Midbrain (tissue), 1 donor: ENCODE data around the gene IER5.

Experiments used
- DNase-seq: peaks from one replicate; lab custom pipeline; 2025; lab: John Stamatoyannopoulos, UW

Gene IER5

DNA sequence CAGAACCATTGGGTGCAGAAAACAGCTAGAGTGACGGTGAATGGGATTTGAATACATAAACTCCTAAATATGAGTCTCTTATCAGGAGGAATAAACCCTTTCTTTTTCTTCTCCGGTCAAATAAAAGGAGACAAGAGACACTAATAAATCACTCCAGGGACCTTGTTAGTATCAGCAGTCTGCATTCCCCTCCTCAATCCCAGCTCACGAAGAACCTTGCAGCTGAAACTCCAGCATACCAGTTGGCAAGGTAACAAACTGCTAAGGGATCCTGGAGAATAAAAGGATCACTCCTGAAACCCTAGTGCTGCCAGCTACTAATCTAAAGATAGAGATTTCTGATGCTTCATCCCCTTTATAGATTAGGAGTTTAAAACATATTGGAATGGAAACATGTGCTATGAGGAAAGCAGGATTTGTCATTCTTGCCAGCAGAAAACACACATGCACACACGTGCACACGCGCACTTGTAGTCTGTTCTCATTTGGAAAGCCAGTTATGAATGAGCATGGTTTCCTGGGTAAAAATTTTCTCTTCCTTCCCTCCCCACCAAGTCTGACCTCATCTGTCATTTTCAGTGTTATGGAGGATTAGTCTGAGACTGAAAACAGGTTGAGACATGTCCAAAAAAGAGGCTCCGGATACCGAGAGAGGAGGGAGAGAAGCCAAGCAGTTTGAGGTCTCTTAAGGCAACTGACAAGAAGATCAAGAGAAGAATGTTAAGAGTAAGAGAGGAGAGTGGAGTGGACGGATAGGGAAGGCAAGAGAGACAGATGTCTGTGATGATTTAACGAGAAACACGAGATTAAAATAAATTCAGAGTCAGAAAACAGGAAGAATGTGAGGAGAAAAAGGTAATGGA, 10.9 kb downstream of the IER5 start:
- DNase-seq = no peak

DNA sequence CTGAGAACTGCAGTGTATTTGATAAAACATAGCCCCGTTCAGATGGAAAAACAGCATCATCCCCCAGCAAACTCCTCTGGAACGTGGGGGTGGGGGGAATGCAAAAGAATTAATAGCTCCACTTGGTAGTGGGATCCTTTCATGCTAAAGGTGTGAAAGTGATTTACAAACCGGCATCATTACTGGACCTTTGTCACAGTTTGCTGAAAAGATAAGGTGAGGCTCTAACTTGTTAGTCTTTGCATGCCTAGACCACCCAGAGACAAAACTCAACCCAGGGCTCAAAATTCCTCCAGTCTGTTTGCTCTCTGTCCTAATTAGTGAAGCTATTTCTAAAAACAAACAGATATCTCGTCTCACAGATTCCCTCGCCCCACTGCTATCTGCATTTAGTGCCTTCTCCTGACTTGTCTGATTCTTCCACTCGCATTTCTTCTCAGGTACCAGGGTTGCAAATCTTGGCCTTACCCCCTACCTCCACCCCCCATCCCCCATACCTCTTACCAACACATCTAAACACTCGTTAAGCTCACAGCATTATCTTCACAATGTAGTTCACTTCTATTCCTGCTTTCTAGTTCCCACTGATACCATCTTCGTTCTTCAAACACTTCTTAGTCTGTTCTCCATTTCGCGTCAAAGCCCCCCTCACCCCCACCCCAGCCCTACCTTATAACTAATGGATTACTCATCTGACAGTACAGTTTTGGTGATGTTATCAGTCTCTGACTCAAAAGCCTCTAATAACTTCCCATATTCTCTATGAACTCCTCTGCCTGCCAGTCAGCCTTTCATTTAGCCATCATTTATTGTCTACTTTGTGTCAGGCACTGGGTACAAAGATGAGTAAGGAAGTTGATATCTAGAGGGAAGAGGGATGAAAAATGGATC, 11.8 kb downstream of the IER5 start:
- no peak for DNase-seq

DNA sequence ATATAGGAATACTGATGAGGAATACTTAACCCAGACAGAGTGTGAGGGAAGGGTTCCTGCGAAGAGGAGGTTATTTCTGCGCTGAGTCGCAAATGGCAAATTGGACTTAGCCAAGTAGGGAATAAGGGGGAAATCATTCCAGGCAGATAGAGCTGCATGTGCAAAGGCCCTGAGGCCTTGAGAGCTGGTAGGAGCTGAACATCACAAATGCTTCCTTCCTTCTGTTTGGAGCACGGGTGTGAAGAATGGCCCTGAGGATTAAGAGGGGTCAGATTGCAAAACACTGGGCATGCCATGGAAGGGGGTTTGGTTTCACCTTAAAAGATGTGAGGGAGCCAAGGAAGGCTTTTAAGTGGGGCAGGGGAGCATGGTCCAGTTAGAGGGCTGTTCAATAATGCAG, 12.4 kb downstream of the IER5 start:
- no peak for DNase-seq

- no peak for DNase-seq
Observed at GRCh38 chr1:181101581-181102226, 13.2 kb downstream of the IER5 start.

DNA sequence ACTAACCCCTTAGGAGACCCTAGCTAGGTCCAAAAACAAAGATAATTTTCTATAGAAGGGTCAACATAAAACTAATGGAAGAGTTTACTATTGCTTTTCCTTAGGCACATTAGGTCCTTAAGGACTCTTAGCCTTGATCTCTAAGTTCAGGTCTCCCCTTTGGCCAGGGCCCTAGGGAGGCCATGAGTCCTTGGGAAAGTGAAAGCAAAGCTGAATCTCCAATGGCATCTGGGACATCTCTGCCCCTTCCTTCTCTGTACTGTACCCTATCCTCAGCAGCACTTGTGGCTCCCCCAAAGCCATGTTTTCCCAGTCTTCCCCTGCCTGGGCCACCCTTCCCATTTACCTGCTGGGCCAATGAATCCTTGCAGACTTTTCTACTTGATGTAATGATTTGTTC, 14.3 kb downstream of the IER5 start:
- no peak for DNase-seq

DNA sequence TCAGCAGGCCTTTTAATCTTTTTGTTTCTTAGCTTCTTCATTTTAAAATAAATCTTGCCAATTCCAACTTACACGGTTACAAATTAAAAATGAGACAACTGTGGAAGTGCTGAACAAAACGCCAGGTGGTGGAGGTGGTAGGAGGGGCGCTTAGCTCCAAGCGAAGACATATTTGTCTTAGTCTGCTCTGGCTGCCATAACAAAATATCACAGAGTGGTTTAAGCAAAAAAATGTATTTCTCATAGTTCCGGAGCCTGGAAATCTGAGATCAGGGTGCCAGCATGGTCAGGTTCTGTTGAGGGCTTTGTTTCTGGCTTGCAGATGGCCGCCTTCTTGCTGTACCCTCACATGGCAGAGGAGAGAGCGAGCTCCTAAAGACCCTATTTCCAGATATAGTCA, 14.9 kb downstream of the IER5 start:
- no peak for DNase-seq

DNA sequence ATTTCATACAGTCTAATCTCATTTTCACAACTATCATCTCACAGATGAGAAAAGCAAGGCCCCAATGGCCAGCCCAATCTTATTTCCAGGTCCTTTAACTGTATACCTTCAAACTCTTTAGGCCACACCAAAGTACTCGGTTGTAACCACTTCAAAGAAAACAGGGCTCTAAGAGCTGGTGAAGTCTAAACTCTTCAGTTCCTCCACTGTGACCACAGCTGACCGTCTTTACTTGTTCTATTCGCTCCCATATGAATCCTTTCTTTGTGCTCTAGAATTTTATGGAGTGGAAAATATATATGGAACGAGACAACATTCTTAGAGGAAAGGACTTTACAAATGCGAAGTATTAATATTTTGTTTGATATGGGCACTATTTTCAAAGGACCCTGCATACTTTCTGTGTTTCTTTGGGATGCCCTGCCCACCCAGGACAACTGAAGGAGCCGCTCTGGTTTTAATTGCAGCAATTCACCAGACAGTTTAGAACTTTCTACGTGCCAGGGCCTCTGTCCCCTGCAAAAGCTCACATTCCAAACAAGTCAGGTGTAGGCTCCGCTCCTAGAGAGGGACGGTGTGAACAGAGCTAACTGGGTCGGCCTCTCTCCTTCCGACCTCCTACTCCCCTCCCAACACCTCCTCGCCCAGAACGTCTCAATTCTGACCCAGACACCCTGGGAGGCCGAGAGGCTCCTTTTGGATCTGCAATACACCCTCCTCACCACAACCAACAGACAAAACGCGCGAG, 15.7 kb downstream of the IER5 start:
- DNase-seq = no peak

DNA sequence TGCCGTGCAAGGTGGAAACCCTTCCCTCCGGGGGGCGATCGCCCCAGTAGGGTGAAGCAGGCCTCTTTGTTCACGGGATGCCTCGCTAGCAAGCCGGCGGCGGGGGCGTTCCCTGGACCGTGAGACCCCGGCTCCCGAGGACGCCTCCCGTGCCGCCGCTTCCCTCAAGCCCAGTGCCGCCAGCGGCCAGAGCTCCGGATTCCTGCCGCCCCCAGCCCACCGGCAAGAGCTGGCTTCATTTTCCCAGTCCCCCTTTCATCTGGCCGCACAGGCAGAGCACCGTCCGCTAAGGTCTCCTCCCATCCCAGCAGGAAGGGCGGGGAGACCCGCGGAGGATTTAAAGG, 16.3 kb downstream of the IER5 start:
- DNase-seq = no peak

- peak; percentile 91 for DNase-seq
Observed at GRCh38 chr1:181105134-181106021, 16.9 kb downstream of the IER5 start.

- DNase-seq = no peak
Observed at GRCh38 chr1:181106022-181106312, 17.5 kb downstream of the IER5 start.

DNA sequence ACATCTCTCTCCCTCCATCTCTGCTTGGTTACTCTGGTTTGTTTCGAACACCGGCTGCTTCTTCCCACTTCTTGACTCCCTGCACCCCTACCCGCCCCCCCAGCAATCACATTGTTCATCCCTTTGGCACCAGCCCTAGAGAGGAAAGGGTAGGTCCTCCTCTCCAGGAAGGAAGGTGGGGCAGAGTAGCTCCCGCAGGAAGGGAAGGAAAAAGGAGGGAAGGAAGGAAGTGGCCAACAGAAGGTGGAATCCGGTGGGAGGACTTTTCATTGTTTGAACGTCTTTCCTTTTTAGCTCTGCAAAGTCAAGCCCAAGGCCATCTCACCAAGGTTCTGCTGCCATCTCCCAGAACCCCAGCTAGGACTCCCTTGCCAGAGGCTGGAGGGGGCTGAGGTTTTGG, 18.0 kb downstream of the IER5 start:
- DNase-seq = no peak

GRCh38 chr1:181107711-181108110, 19.2 kb downstream of the IER5 start:
- no peak for DNase-seq

GRCh38 chr1:181108304-181108867, 19.9 kb downstream of the IER5 start:
- no peak for DNase-seq

DNA sequence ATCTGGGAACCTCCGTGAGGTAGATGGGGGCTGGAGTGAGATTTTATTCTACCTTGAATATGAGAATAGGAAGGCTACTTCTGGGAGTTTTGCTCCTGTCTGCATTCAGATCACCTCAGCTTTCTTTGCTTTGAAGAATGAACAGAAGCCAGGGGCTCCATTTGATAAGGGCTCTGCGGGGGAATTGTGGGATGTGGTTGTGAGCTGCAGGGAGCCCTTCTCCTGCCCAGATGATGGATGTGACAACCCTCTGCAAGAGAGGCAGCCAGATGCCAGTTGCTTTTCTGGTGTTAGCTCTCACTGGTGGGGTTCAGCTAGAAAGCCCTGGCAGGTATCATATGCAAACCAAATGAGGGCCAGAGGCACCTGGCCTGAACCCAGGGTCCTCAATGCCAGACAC, 21.5 kb downstream of the IER5 start:
- DNase-seq = no peak

DNA sequence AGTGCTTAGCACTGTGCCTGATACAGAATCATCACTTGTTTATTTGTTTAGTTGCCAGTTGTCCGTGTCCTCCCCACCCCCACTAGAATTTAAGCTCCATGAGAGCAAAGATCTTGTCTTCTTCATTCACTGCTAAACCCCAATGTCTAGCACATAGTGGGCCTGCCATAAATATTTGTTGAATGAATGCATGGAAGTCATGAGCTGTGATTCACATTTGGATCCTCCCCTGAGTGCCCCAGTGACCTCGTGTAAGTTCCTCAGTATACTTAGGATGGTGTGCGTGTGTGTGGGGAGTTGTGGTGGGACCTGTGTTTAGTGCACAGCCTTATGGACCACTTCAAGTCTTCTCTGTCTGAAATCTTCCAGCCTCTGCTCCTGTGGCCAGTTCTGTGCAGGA, 23.1 kb downstream of the IER5 start:
- no peak for DNase-seq

- DNase-seq = no peak
Observed at GRCh38 chr1:181112071-181112929, 23.8 kb downstream of the IER5 start.

GRCh38 chr1:181113059-181113641, 24.6 kb downstream of the IER5 start:
- no peak for DNase-seq

GRCh38 chr1:181114574-181115367, 26.3 kb downstream of the IER5 start:
- DNase-seq = no peak

DNA sequence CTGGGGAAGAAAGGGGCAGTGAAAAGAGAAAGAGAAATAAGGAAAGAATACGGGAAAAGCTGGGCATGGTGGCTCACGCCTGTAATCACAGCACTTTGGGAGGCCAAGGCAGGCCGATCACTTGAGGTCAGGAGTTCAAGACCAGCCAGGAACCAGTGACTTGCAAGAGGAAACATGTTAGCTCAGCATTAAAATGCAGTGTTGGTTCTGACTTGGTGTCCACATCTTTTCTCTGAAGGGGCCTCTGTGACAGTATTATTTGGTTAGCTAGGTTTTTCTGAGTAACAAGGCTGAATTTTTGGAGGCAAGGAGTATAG, 26.8 kb downstream of the IER5 start:
- DNase-seq = no peak
